Breast epithelium (tissue), 3 donors: ENCODE results near the gene TRIM56.
"Not testable (repeated sequence)": the region's sequence is repeated elsewhere in the genome, so short reads cannot be mapped to it uniquely, and the experiment has no call there.

Experiments
- CTCF ChIP-seq, 3 donors: fragments of 450-650 bp; IDR thresholded peaks; one replicate each; pipeline ENCODE4 v1.5.1; 2016 to 2017; ENCODE audit warnings: antibody characterized with exemption in 3 of 3, mild to moderate bottlenecking in 3 of 3, moderate library complexity in 3 of 3
- POLR2A ChIP-seq: fragments of 450-650 bp; IDR thresholded peaks from one replicate; pipeline ENCODE4 v1.6.1; 2016; ENCODE audit warnings: antibody characterized with exemption, mild to moderate bottlenecking, moderate library complexity

GRCh38 chr7:101076183-101076582, 9.1 kb upstream of the TRIM56 start:
- TF ChIP-seq CTCF (IDR thresholded peaks at IDR 0.05); POLR2A: not testable (repeated sequence)
